SJSA1 (cell line): ENCODE measurements around the gene B4GALNT3. TPM values are rescaled to one million over a fixed set of nuclear protein-coding genes. Genes with fewer than 3 reads are reported as not detected.
"Not testable (repeated sequence)": the region's sequence is repeated elsewhere in the genome, so short reads cannot be mapped to it uniquely, and the experiment has no call there.

ENCODE experiments used
- DNase-seq, 2 experiments: peaks; one replicate each; pipeline ENCODE4 v3.0.0-alpha.2; 2015 to 2020; ENCODE audit warnings: low spot score in 2 of 2, low read depth in 1 of 2
- H3K27ac ChIP-seq: fragments of 250-450 bp; sonication (Bioruptor Pico); 2 replicates; pipeline ENCODE4 v1.5.1; 2020; ENCODE audit warnings: mild to moderate bottlenecking, moderate library complexity
- H3K27me3 ChIP-seq: fragments of 250-450 bp; sonication (Bioruptor Pico); replicated peaks from 2 replicates; pipeline ENCODE4 v1.5.1; 2020; ENCODE audit warnings: mild to moderate bottlenecking, moderate library complexity
- H3K36me3 ChIP-seq: fragments of 250-450 bp; sonication (Bioruptor Pico); 2 replicates; pipeline ENCODE4 v1.5.1; 2020; ENCODE audit warnings: mild to moderate bottlenecking
- H3K4me1 ChIP-seq: fragments of 250-450 bp; sonication (Bioruptor Pico); replicated peaks from 2 replicates; pipeline ENCODE4 v1.6.1; 2021; ENCODE audit warnings: mild to moderate bottlenecking
- H3K4me3 ChIP-seq: fragments of 250-450 bp; sonication (Bioruptor Pico); 2 replicates; pipeline ENCODE4 v1.5.1; 2020; ENCODE audit warnings: mild to moderate bottlenecking
- H3K9me3 ChIP-seq: fragments of 250-450 bp; sonication (Bioruptor Pico); replicated peaks from 2 replicates; pipeline ENCODE4 v1.5.1; 2020; ENCODE audit warnings: mild to moderate bottlenecking
- total RNA-seq: library from RNA; depleted of rRNA; stranded (reverse); fragments of >200 nt; shearing (Covaris generic); gene quantifications from 2 replicates; pipeline ENCODE4 v1.2.3, GENCODE V29; 2014

The B4GALNT3 gene
- total RNA-seq, 1 experiment from 2014 or later = not detected

GRCh38 chr12:575948-576614, 116.3 kb downstream of the B4GALNT3 start:
- Histone ChIP-seq H3K27ac (peak overlapping the region; percentile 23; the same call in 1 of the 2 replicates), H3K36me3 (no peaks in the 10 kb centered on the region), H3K9me3 (no peaks in the 10 kb centered on the region), H3K27me3 (no peaks in the 10 kb centered on the region), H3K4me3 (peak overlapping the region; percentile 11; the same call in 1 of the 2 replicates), H3K4me1 (peaks cover 39% of the 10 kb centered on the region)
- peak; percentile 68 to 82 for DNase-seq

- no peak for DNase-seq
- Histone ChIP-seq H3K4me1 (peaks cover 33% of the 10 kb centered on the region), H3K27me3 (no peaks in the 10 kb centered on the region), H3K4me3 (no peak overlapping the region), H3K36me3 (no peaks in the 10 kb centered on the region), H3K27ac (peak overlapping the region; percentile 23; the same call in 1 of the 2 replicates), H3K9me3 (no peaks in the 10 kb centered on the region)
Measured at GRCh38 chr12:576615-577110, 116.9 kb downstream of the B4GALNT3 start.

- H3K9me3 ChIP-seq, H3K27me3 ChIP-seq, H3K36me3 ChIP-seq, H3K27ac ChIP-seq, H3K4me3 ChIP-seq, DNase-seq: not testable (repeated sequence)
- H3K4me1 ChIP-seq = peaks cover 18% of the 10 kb centered on the region
Measured at GRCh38 chr12:577994-578747, 118.4 kb downstream of the B4GALNT3 start.

GRCh38 chr12:578748-579419, 119.1 kb downstream of the B4GALNT3 start:
- Histone ChIP-seq H3K27ac (no peak overlapping the region), H3K27me3 (no peaks in the 10 kb centered on the region), H3K36me3 (no peaks in the 10 kb centered on the region), H3K4me3 (no peak overlapping the region), H3K9me3 (no peaks in the 10 kb centered on the region), H3K4me1 (peaks cover 13% of the 10 kb centered on the region)
- DNase-seq = no peak

GRCh38 chr12:579420-580110, 119.8 kb downstream of the B4GALNT3 start:
- Histone ChIP-seq H3K9me3 (no peaks in the 10 kb centered on the region), H3K27ac (no peak overlapping the region), H3K4me3 (no peak overlapping the region)

GRCh38 chr12:580813-581212, 121.1 kb downstream of the B4GALNT3 start:
- no peak overlapping the region for H3K27ac ChIP-seq
- H3K4me3 ChIP-seq = no peak overlapping the region
- no peaks in the 10 kb centered on the region for H3K27me3 ChIP-seq
- peaks cover 8% of the 10 kb centered on the region for H3K4me1 ChIP-seq
- H3K36me3 ChIP-seq = no peaks in the 10 kb centered on the region
- no peaks in the 10 kb centered on the region for H3K9me3 ChIP-seq
- DNase-seq = no peak

More at GRCh38 chr12:579420-580110, 119.8 kb downstream of the B4GALNT3 start:
- no peaks in the 10 kb centered on the region for H3K27me3 ChIP-seq
- no peaks in the 10 kb centered on the region for H3K36me3 ChIP-seq
- DNase-seq = no peak
- H3K4me1 ChIP-seq = peaks cover 13% of the 10 kb centered on the region

GRCh38 chr12:581321-581720, 121.6 kb downstream of the B4GALNT3 start:
- H3K36me3 ChIP-seq = no peaks in the 10 kb centered on the region
- no peak overlapping the region for H3K4me3 ChIP-seq
- H3K9me3 ChIP-seq = no peaks in the 10 kb centered on the region
- H3K27me3 ChIP-seq = no peaks in the 10 kb centered on the region
- no peak for DNase-seq
- no peak overlapping the region for H3K27ac ChIP-seq
- H3K4me1 ChIP-seq = peaks cover 3% of the 10 kb centered on the region

- Histone ChIP-seq H3K36me3 (no peaks in the 10 kb centered on the region), H3K4me3 (no peak overlapping the region), H3K4me1 (no peaks in the 10 kb centered on the region), H3K27ac (no peak overlapping the region), H3K27me3 (no peaks in the 10 kb centered on the region), H3K9me3 (no peaks in the 10 kb centered on the region)
- no peak for DNase-seq
Measured at GRCh38 chr12:581746-582145, 122.0 kb downstream of the B4GALNT3 start.

- Histone ChIP-seq H3K4me3 (no peak overlapping the region), H3K36me3 (no peaks in the 10 kb centered on the region), H3K9me3 (no peaks in the 10 kb centered on the region), H3K27me3 (no peaks in the 10 kb centered on the region), H3K27ac (no peak overlapping the region), H3K4me1 (no peaks in the 10 kb centered on the region)
- DNase-seq = no peak
Measured at GRCh38 chr12:583251-583869, 123.6 kb downstream of the B4GALNT3 start.

GRCh38 chr12:585062-586061, 125.6 kb downstream of the B4GALNT3 start:
- Histone ChIP-seq H3K27ac (no peak overlapping the region), H3K4me1 (no peaks in the 10 kb centered on the region), H3K36me3 (no peaks in the 10 kb centered on the region), H3K27me3 (no peaks in the 10 kb centered on the region), H3K4me3 (no peak overlapping the region), H3K9me3 (no peaks in the 10 kb centered on the region)
- no peak for DNase-seq

- DNase-seq = no peak
- no peaks in the 10 kb centered on the region for H3K4me1 ChIP-seq
- H3K36me3 ChIP-seq = no peaks in the 10 kb centered on the region
- H3K4me3 ChIP-seq = no peak overlapping the region
- no peaks in the 10 kb centered on the region for H3K9me3 ChIP-seq
- no peaks in the 10 kb centered on the region for H3K27me3 ChIP-seq
- H3K27ac ChIP-seq = no peak overlapping the region
Measured at GRCh38 chr12:586318-587071, 126.8 kb downstream of the B4GALNT3 start.
